ENCODE data around the gene LITAFD.

LITAFD gene

DNA sequence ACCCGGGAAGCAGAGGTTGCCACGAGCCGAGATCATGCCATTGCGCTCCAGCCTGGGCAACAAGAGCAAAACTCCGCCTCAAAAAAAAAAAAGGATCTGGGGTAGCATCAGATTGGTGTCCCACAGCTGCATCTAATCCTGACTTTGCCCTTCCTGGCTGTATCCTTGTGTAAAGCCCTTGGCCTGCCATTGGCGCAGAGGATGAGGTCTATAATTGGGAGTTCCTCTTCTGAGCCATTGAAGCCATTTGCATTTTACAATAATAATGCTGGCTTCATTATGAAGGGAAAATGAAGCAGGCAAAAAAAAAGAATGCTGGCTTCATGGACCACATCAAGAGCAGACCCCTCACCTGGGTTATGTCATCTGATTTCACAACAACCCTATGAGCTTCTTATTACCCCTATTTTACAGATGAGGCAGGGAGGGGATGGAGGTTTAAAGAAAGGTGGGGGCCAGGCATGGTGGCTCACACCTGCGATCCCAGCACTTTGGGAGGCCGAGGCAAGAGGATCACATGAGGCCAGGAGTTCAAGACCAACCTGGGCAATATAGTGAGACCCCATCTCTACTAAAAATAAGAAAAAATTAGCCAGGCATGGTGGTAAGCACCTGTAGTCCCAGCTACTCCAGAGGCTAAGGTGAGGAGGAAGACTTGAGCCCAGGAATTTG, 1.2 kb upstream of the LITAFD start:
- TF ChIP-seq NFIC (IDR thresholded peaks at IDR 0.05) (no peak), ZBTB7A (IDR thresholded peaks at IDR 0.05; ENCODE audit: low read depth) (no peak), EGR1 (IDR thresholded peaks at IDR 0.05) (no peak), RAD21 (IDR thresholded peaks at IDR 0.05; ENCODE audit: low read depth) (no peak), TCF12 (IDR thresholded peaks at IDR 0.05; ENCODE audit: low read depth) (no peak), CREB1 (IDR thresholded peaks at IDR 0.05; ENCODE audit: low read depth) (no peak)
- TF ChIP-seq, protein P1, sequence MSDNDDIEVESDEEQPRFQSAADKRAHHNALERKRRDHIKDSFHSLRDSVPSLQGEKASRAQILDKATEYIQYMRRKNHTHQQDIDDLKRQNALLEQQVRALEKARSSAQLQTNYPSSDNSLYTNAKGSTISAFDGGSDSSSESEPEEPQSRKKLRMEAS (IDR thresholded peaks at IDR 0.05), result no peak

- no peak for TF ChIP-seq EGR1 (IDR thresholded peaks at IDR 0.05)
- TF ChIP-seq TEAD4 (IDR thresholded peaks at IDR 0.05), result no peak
- TF ChIP-seq EP300 (IDR thresholded peaks at IDR 0.05; ENCODE audit: borderline replicate concordance), result no peak
- no peak for TF ChIP-seq FOXM1 (IDR thresholded peaks at IDR 0.05; ENCODE audit: borderline replicate concordance, low read depth)
- TF ChIP-seq, protein P1 (IDR thresholded peaks at IDR 0.05), result no peak
- TF ChIP-seq REST (IDR thresholded peaks at IDR 0.05; ENCODE audit: low read depth), result no peak
- TF ChIP-seq NFIC (IDR thresholded peaks at IDR 0.05), result no peak
- TF ChIP-seq RAD21 (IDR thresholded peaks at IDR 0.05; ENCODE audit: low read depth), result no peak
- TF ChIP-seq TAF1 (IDR thresholded peaks at IDR 0.05; ENCODE audit: low read depth), result no peak
- no peak for TF ChIP-seq TCF12 (IDR thresholded peaks at IDR 0.05; ENCODE audit: low read depth)
- no peak for TF ChIP-seq ZBTB7A (IDR thresholded peaks at IDR 0.05; ENCODE audit: low read depth)
- TF ChIP-seq, protein P2, sequence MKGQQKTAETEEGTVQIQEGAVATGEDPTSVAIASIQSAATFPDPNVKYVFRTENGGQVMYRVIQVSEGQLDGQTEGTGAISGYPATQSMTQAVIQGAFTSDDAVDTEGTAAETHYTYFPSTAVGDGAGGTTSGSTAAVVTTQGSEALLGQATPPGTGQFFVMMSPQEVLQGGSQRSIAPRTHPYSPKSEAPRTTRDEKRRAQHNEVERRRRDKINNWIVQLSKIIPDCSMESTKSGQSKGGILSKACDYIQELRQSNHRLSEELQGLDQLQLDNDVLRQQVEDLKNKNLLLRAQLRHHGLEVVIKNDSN (IDR thresholded peaks at IDR 0.05), result no peak
- TF ChIP-seq YY1 (IDR thresholded peaks at IDR 0.05; ENCODE audit: low read depth), result no peak
- TF ChIP-seq CREB1 (IDR thresholded peaks at IDR 0.05; ENCODE audit: low read depth), result no peak
- no peak for TF ChIP-seq CEBPB (IDR thresholded peaks at IDR 0.05)
Observed at GRCh38 chr16:8882725-8883377, 700 bp downstream of the LITAFD start.

DNA sequence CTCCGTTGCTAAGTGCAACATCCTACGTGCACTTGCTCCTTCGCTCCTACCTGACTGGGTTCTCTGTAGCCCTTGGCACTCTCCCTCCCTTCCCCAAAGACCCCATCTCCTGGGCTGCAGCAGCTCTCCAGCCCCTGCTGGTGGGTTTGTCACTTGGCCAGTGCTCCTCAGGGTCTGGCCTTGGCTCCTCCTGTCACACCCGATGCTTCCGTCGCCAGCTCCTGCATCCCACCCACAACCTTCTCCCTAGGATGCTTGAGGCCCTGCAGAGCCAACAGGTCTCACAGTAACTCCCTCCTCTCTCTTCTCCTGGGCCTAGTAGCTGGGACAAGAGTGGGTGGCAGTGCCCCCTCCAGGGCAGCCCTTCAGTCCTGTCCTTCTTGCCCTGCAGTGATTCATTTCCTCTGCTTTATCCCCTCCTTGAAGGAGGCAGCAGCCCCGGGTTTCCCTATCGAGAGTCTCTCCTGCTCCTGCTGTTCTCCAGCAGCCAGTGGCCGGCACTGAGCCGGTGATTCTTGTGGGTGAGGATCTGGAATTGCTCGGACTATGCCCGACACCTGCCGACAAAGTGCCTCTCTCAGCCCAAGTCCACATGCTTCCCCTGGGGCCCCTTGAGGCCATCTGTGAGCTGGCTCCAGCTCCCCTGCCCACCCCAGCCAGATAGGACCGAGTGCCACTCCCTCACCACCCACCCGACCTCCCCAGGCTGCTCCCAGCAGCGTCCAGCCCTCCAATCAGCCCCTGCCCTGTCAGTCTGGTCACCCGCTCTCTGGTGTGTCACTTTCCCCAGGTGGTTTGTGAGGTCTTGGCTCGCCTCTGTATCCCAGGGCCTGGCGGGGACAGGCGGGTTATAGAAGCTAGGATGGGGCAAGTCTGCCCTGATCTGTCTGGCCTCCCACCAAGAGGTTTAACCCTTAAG, 3.8 kb downstream of the LITAFD start:
- TF ChIP-seq TCF12 (IDR thresholded peaks at IDR 0.05; ENCODE audit: low read depth), result no peak
- no peak for TF ChIP-seq CREB1 (IDR thresholded peaks at IDR 0.05; ENCODE audit: low read depth)
- TF ChIP-seq ZBTB7A (IDR thresholded peaks at IDR 0.05; ENCODE audit: low read depth), result no peak
- no peak for TF ChIP-seq YY1 (IDR thresholded peaks at IDR 0.05; ENCODE audit: low read depth)
- TF ChIP-seq, protein P2 (IDR thresholded peaks at IDR 0.05), result no peak
- TF ChIP-seq, protein P1 (IDR thresholded peaks at IDR 0.05), result no peak
- no peak for TF ChIP-seq FOXM1 (IDR thresholded peaks at IDR 0.05; ENCODE audit: borderline replicate concordance, low read depth)
- no peak for TF ChIP-seq EP300 (IDR thresholded peaks at IDR 0.05; ENCODE audit: borderline replicate concordance)
- TF ChIP-seq NFIC (IDR thresholded peaks at IDR 0.05), result no peak
- TF ChIP-seq CEBPB (IDR thresholded peaks at IDR 0.05), result no peak
- TF ChIP-seq TEAD4 (IDR thresholded peaks at IDR 0.05), result no peak
- TF ChIP-seq REST (IDR thresholded peaks at IDR 0.05; ENCODE audit: low read depth), result no peak
- no peak for TF ChIP-seq RAD21 (IDR thresholded peaks at IDR 0.05; ENCODE audit: low read depth)
- no peak for TF ChIP-seq EGR1 (IDR thresholded peaks at IDR 0.05)
- no peak for TF ChIP-seq TAF1 (IDR thresholded peaks at IDR 0.05; ENCODE audit: low read depth)

DNA sequence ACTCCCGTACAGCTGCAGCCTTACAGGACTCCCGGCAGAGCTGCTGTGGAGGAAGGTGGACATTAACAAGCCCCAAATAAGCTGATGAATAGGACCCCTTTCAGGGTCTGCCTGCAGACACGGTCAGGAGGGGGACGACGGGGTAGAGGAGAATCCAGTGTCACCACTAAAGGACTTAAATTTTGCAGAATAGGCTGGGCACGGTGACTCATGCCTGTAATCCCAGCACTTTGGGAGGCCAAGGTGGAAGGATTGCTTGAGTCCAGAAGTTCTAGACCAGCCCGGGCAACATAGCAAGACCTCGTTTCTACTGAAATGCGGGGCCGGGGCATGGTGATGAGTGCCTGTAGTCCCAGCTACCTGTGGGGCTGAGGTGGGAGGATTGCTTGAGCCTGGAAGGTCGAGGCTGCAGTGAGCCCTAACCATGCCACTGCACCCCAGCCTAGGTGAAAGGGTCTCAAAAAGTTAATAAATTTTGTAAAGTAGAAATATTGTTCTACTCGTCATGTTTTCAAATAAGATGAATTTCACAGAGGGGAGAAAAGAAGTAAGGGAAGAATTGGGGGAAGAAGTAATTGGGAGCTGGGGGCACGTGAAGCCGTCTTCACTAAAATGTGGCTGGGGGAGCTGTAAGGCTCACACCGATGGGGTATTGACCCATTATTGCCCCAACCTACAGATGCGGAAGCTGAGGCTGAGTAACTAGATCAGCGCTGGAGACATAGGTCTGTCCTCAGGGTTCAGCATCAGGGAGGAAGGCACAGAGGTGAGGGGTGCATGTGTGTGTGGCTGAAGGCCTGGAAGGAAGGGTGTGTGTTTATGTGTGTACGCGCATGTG, 4.7 kb downstream of the LITAFD start:
- TF ChIP-seq TAF1 (IDR thresholded peaks at IDR 0.05; ENCODE audit: low read depth) (no peak), EGR1 (IDR thresholded peaks at IDR 0.05) (no peak), RAD21 (IDR thresholded peaks at IDR 0.05; ENCODE audit: low read depth) (no peak), FOXM1 (IDR thresholded peaks at IDR 0.05; ENCODE audit: borderline replicate concordance, low read depth) (no peak), ZBTB7A (IDR thresholded peaks at IDR 0.05; ENCODE audit: low read depth) (no peak), YY1 (IDR thresholded peaks at IDR 0.05; ENCODE audit: low read depth) (no peak), EP300 (IDR thresholded peaks at IDR 0.05; ENCODE audit: borderline replicate concordance) (no peak), CEBPB (IDR thresholded peaks at IDR 0.05) (no peak), NFIC (IDR thresholded peaks at IDR 0.05) (no peak), CREB1 (IDR thresholded peaks at IDR 0.05; ENCODE audit: low read depth) (no peak)
- TF ChIP-seq, protein P2 (IDR thresholded peaks at IDR 0.05), result no peak
- TF ChIP-seq, protein P1 (IDR thresholded peaks at IDR 0.05), result no peak

Measured in Ishikawa (cell line).